ENCODE measurements around the gene HOXB4.
A peak's percentile ranks its signal among the peaks of the same experiment; 100 is the strongest.

The HOXB4 gene

GRCh38 chr17:48615047-48615962 is 37.2 kb upstream of the HOXB4 start, which contains the start of gene HOXB8:
HOXB8 (minus strand) TSS chr17:48615292; CDS start chr17:48614704, 588 bp downstream.
- DNase-seq (ENCODE audit: low read depth in 2 of 2), result no peak

GRCh38 chr17:48613862-48614694 is 35.9 kb upstream of the HOXB4 start:
- no peak for DNase-seq (ENCODE audit: low read depth in 2 of 2)

GRCh38 chr17:48612854-48613691 is 34.9 kb upstream of the HOXB4 start:
- no peak for DNase-seq (ENCODE audit: low read depth in 2 of 2)

- no peak for DNase-seq (ENCODE audit: low read depth in 2 of 2)
Measured at GRCh38 chr17:48612456-48612853, 34.3 kb upstream of the HOXB4 start.

GRCh38 chr17:48611681-48612455 is 33.7 kb upstream of the HOXB4 start:
- DNase-seq (ENCODE audit: low read depth in 2 of 2), result no peak

GRCh38 chr17:48611213-48611612 is 33.1 kb upstream of the HOXB4 start:
- DNase-seq (ENCODE audit: low read depth in 2 of 2), result no peak

- peak in 1 of 2 donors; percentile 36 for DNase-seq (ENCODE audit: low read depth in 2 of 2)
Measured at GRCh38 chr17:48610282-48611211, 32.4 kb upstream of the HOXB4 start, which contains the start of gene HOXB7. HOXB7 (minus strand) TSS chr17:48611017; CDS start chr17:48610918, 99 bp downstream.

- no peak for DNase-seq (ENCODE audit: low read depth in 2 of 2)
Measured at GRCh38 chr17:48609759-48610281, 31.7 kb upstream of the HOXB4 start.

- no peak for DNase-seq (ENCODE audit: low read depth in 2 of 2)
Measured at GRCh38 chr17:48609033-48609432, 30.9 kb upstream of the HOXB4 start.

GRCh38 chr17:48608494-48608834 is 30.3 kb upstream of the HOXB4 start:
- DNase-seq (ENCODE audit: low read depth in 2 of 2), result no peak

- DNase-seq (ENCODE audit: low read depth in 2 of 2), result no peak
Measured at GRCh38 chr17:48606892-48607614, 28.9 kb upstream of the HOXB4 start.

GRCh38 chr17:48605991-48606891 is 28.1 kb upstream of the HOXB4 start:
- no peak for DNase-seq (ENCODE audit: low read depth in 2 of 2)

- no peak for DNase-seq (ENCODE audit: low read depth in 2 of 2)
Measured at GRCh38 chr17:48605409-48605919, 27.3 kb upstream of the HOXB4 start.

GRCh38 chr17:48604770-48605329 is 26.7 kb upstream of the HOXB4 start, which contains the start of gene HOXB6:
HOXB6 (minus strand) TSS chr17:48604986; CDS start chr17:48598150, 6,836 bp downstream.
- no peak for DNase-seq (ENCODE audit: low read depth in 2 of 2)

GRCh38 chr17:48603959-48604769 is 26.0 kb upstream of the HOXB4 start:
- DNase-seq (ENCODE audit: low read depth in 2 of 2), result no peak

All from activated CD8-positive, alpha-beta memory T cell treated with anti-CD3 and anti-CD28 coated beads for 4 hours (primary cell).